CD4-positive, CD25-positive, alpha-beta regulatory T cell (primary cell): Measurements from ENCODE around the gene GLRA3. TPM values are rescaled to one million over a fixed set of nuclear protein-coding genes. Genes with fewer than 3 reads are reported as not detected.
"Not testable (repeated sequence)": the region's sequence is repeated elsewhere in the genome, so short reads cannot be mapped to it uniquely, and the experiment has no call there.

ENCODE experiments used
- ATAC-seq, 2 donors: fragments of 150-1000 bp; cut with Tn5 transposase; one replicate each; pipeline ENCODE4 v1.10.0; 2021; ENCODE audit warnings: low read depth in 2 of 2, moderate number of reproducible peaks in 2 of 2, moderate library complexity in 1 of 2
- DNase-seq, 3 donors: peaks; one replicate each; pipeline versions ENCODE4 v3.0.0 to v3.0.0-alpha.2; 2012 to 2022; ENCODE audit warnings: mixed read lengths in 1 of 3
- H3K27ac ChIP-seq: one replicate; pipeline ENCODE4 v1.7.0; 2013; ENCODE audit warnings: mild to moderate bottlenecking, low read length; ENCODE audit not compliant: insufficient read depth, poor library complexity, severe bottlenecking
- H3K27me3 ChIP-seq: one replicate; pipeline ENCODE4 v1.7.0; 2013; ENCODE audit warnings: low read length; ENCODE audit not compliant: control insufficient read depth, insufficient read depth
- H3K36me3 ChIP-seq: one replicate; pipeline ENCODE4 v1.7.0; 2013; ENCODE audit warnings: mild to moderate bottlenecking, low read length, moderate library complexity; ENCODE audit not compliant: control insufficient read depth, insufficient read depth
- H3K4me1 ChIP-seq: 2 replicates; pipeline ENCODE4 v1.7.0; 2013; ENCODE audit warnings: mild to moderate bottlenecking, low read length; ENCODE audit not compliant: insufficient read depth, control insufficient read depth, poor library complexity, severe bottlenecking
- H3K4me3 ChIP-seq: one replicate; pipeline ENCODE4 v1.7.0; 2013; ENCODE audit warnings: low read depth, mild to moderate bottlenecking, low read length, moderate library complexity
- H3K9me3 ChIP-seq, 2 experiments: 1 replicate in 1 of 2; 2 replicates in 1 of 2; pipeline ENCODE4 v1.7.0; 2013; ENCODE audit warnings: low read length in 2 of 2, mild to moderate bottlenecking in 1 of 2, moderate library complexity in 1 of 2; ENCODE audit not compliant: control insufficient read depth in 2 of 2
- H3K27ac Mint-ChIP-seq, 3 donors: one replicate each; pipeline ENCODE4 v1.8.0; 2020 to 2022; ENCODE audit warnings: mild to moderate bottlenecking in 3 of 3, mixed read lengths in 3 of 3, moderate library complexity in 2 of 3
- H3K27me3 Mint-ChIP-seq: one replicate; pipeline ENCODE4 v1.8.0; 2022; ENCODE audit warnings: mild to moderate bottlenecking, mixed read lengths
- H3K36me3 Mint-ChIP-seq: one replicate; pipeline ENCODE4 v1.8.0; 2020; ENCODE audit warnings: mixed read lengths
- H3K4me1 Mint-ChIP-seq, 4 donors: one replicate each; pipeline ENCODE4 v1.8.0; 2020 to 2022; ENCODE audit warnings: mixed read lengths in 4 of 4, mild to moderate bottlenecking in 1 of 4
- H3K4me3 Mint-ChIP-seq, 4 donors: one replicate each; pipeline ENCODE4 v1.8.0; 2020 to 2022; ENCODE audit warnings: mild to moderate bottlenecking in 4 of 4, mixed read lengths in 4 of 4, moderate library complexity in 3 of 4
- H3K9me3 Mint-ChIP-seq, 7 donors: one replicate each; pipeline ENCODE4 v1.8.0; 2020 to 2022; ENCODE audit warnings: mixed read lengths in 7 of 7, mild to moderate bottlenecking in 3 of 7, moderate library complexity in 2 of 7
- polyA plus RNA-seq, 4 donors: library from polyadenylated mRNA; unstranded; fragments of 300-500 nt; fragmentation: Illumina TruSeq; gene quantifications; one replicate each; pipeline ENCODE4 v1.2.3, GENCODE V29; 2021
- total RNA-seq: library from RNA; stranded (reverse); gene quantifications from one replicate; pipeline ENCODE4 v1.2.3, GENCODE V29; 2022

GLRA3 gene
- total and polyA plus RNA-seq, 5 donors from 2014 or later = not detected

- Mint-ChIP-seq H3K9me3 (no peaks in the 10 kb centered on the region), H3K4me3 (no peak overlapping the region), H3K4me1 (no peaks in the 10 kb centered on the region), H3K27me3 (no peaks in the 10 kb centered on the region), H3K27ac (no peak overlapping the region), H3K36me3 (no peaks in the 10 kb centered on the region)
- Histone ChIP-seq H3K27ac (no peak overlapping the region), H3K36me3 (no peaks in the 10 kb centered on the region), H3K27me3 (no peaks in the 10 kb centered on the region), H3K4me3 (no peak overlapping the region), H3K9me3 (no peaks in the 10 kb centered on the region), H3K4me1 (no peaks in the 10 kb centered on the region)
- DNase-seq (no peak), ATAC-seq (no peak)
These were observed 180.2 kb downstream of the GLRA3 start for GRCh38 chr4:174648812-174649211.

- Mint-ChIP-seq H3K36me3 (no peaks in the 10 kb centered on the region), H3K4me1 (no peaks in the 10 kb centered on the region), H3K9me3 (no peaks in the 10 kb centered on the region), H3K4me3 (no peak overlapping the region), H3K27ac (no peak overlapping the region), H3K27me3 (no peaks in the 10 kb centered on the region)
- DNase-seq = no peak
- H3K27ac ChIP-seq = no peak overlapping the region
- ATAC-seq = no peak
- H3K9me3 ChIP-seq = no peaks in the 10 kb centered on the region
- H3K4me3 ChIP-seq = no peak overlapping the region
- no peaks in the 10 kb centered on the region for H3K36me3 ChIP-seq
- H3K27me3 ChIP-seq = no peaks in the 10 kb centered on the region
- no peaks in the 10 kb centered on the region for H3K4me1 ChIP-seq
These were observed 182.7 kb downstream of the GLRA3 start for GRCh38 chr4:174646326-174646725.

- H3K27me3 ChIP-seq = no peaks in the 10 kb centered on the region
- Mint-ChIP-seq H3K4me1 (no peaks in the 10 kb centered on the region), H3K4me3 (no peak overlapping the region), H3K27me3 (peaks cover 4% of the 10 kb centered on the region), H3K9me3 (peaks cover 0 to 2% (median 0%) of the 10 kb centered on the region in 7 donors), H3K36me3 (no peaks in the 10 kb centered on the region), H3K27ac (no peak overlapping the region)
- no peaks in the 10 kb centered on the region for H3K4me1 ChIP-seq
- ATAC-seq = no peak
- no peak for DNase-seq
- H3K9me3 ChIP-seq = no peaks in the 10 kb centered on the region
- no peak overlapping the region for H3K4me3 ChIP-seq
- no peak overlapping the region for H3K27ac ChIP-seq
- H3K36me3 ChIP-seq = no peaks in the 10 kb centered on the region
These were observed 188.9 kb downstream of the GLRA3 start for GRCh38 chr4:174640146-174640545.

GRCh38 chr4:174635732-174636131, 193.3 kb downstream of the GLRA3 start:
- ATAC-seq (no peak), DNase-seq (no peak)
- Histone ChIP-seq H3K4me1 (no peaks in the 10 kb centered on the region), H3K27ac (no peak overlapping the region), H3K27me3 (no peaks in the 10 kb centered on the region), H3K4me3 (no peak overlapping the region), H3K9me3 (no peaks in the 10 kb centered on the region), H3K36me3 (no peaks in the 10 kb centered on the region)
- H3K4me3 Mint-ChIP-seq = no peak overlapping the region
- no peak overlapping the region for H3K27ac Mint-ChIP-seq
- peaks cover 0 to 2% (median 0%) of the 10 kb centered on the region in 7 donors for H3K9me3 Mint-ChIP-seq
- H3K4me1 Mint-ChIP-seq = peaks cover 0 to 8% (median 4%) of the 10 kb centered on the region in 4 donors
- peaks cover 4% of the 10 kb centered on the region for H3K27me3 Mint-ChIP-seq
- no peaks in the 10 kb centered on the region for H3K36me3 Mint-ChIP-seq

GRCh38 chr4:174633399-174633798, 195.6 kb downstream of the GLRA3 start:
- H3K9me3 Mint-ChIP-seq = no peaks in the 10 kb centered on the region
- no peak for ATAC-seq
- H3K4me1 Mint-ChIP-seq = peaks cover 0 to 8% (median 6%) of the 10 kb centered on the region in 4 donors
- no peak for DNase-seq
- H3K27ac Mint-ChIP-seq = no peak overlapping the region
- Histone ChIP-seq H3K27me3 (no peaks in the 10 kb centered on the region), H3K4me1 (no peaks in the 10 kb centered on the region), H3K27ac (no peak overlapping the region), H3K36me3 (no peaks in the 10 kb centered on the region), H3K9me3 (no peaks in the 10 kb centered on the region), H3K4me3 (no peak overlapping the region)
- no peak overlapping the region for H3K4me3 Mint-ChIP-seq
- H3K27me3 Mint-ChIP-seq = no peaks in the 10 kb centered on the region
- H3K36me3 Mint-ChIP-seq = no peaks in the 10 kb centered on the region

GRCh38 chr4:174631901-174632758, 196.9 kb downstream of the GLRA3 start:
- Mint-ChIP-seq H3K4me3 (no peak overlapping the region), H3K36me3 (no peaks in the 10 kb centered on the region), H3K27me3 (no peaks in the 10 kb centered on the region), H3K4me1 (peaks cover 0 to 8% (median 6%) of the 10 kb centered on the region in 4 donors), H3K9me3 (no peaks in the 10 kb centered on the region), H3K27ac (no peak overlapping the region)
- H3K4me3 ChIP-seq = no peak overlapping the region
- peak in 2 of 3 donors; percentile 34 to 42 for DNase-seq
- no peaks in the 10 kb centered on the region for H3K27me3 ChIP-seq
- peak in 1 of 2 donors; percentile 43 for ATAC-seq
- no peaks in the 10 kb centered on the region for H3K36me3 ChIP-seq
- no peak overlapping the region for H3K27ac ChIP-seq
- H3K4me1 ChIP-seq = no peaks in the 10 kb centered on the region
- H3K9me3 ChIP-seq = no peaks in the 10 kb centered on the region

- H3K27ac Mint-ChIP-seq, H3K27ac ChIP-seq, H3K4me1 ChIP-seq, ATAC-seq, H3K27me3 Mint-ChIP-seq, H3K4me3 Mint-ChIP-seq, H3K36me3 ChIP-seq, H3K36me3 Mint-ChIP-seq, H3K27me3 ChIP-seq, DNase-seq, H3K4me3 ChIP-seq, H3K4me1 Mint-ChIP-seq, H3K9me3 ChIP-seq, H3K9me3 Mint-ChIP-seq: not testable (repeated sequence)
These were observed 199.1 kb downstream of the GLRA3 start for GRCh38 chr4:174629907-174630450.

GRCh38 chr4:174629265-174629664, 199.8 kb downstream of the GLRA3 start:
- Histone ChIP-seq H3K4me1 (no peaks in the 10 kb centered on the region), H3K9me3 (no peaks in the 10 kb centered on the region), H3K27me3 (no peaks in the 10 kb centered on the region), H3K27ac (no peak overlapping the region), H3K36me3 (no peaks in the 10 kb centered on the region), H3K4me3 (no peak overlapping the region)
- H3K36me3 Mint-ChIP-seq = no peaks in the 10 kb centered on the region
- no peak overlapping the region for H3K27ac Mint-ChIP-seq
- ATAC-seq (no peak), DNase-seq (no peak)
- H3K4me1 Mint-ChIP-seq = peaks cover 0 to 8% (median 6%) of the 10 kb centered on the region in 4 donors
- H3K27me3 Mint-ChIP-seq = no peaks in the 10 kb centered on the region
- no peak overlapping the region for H3K4me3 Mint-ChIP-seq
- peaks cover 0 to 2% (median 0%) of the 10 kb centered on the region in 7 donors for H3K9me3 Mint-ChIP-seq
